ENCODE results near the gene SDK1.

- TF ChIP-seq ESRRA (IDR thresholded peaks at IDR 0.05; ENCODE audit: borderline replicate concordance, low read length) (no peak), POLR2A (IDR thresholded peaks at IDR 0.05; ENCODE audit: low read length) (no peak), CBX8 (IDR thresholded peaks at IDR 0.05) (no peak), CTCF (IDR thresholded peaks at IDR 0.05) (no peak)
Observed at GRCh38 chr7:3655635-3656034, 354.6 kb downstream of the SDK1 start.

Measured in A549 (cell line).